Measurements from ENCODE around the gene TRAF7.
A peak's percentile ranks its signal among the peaks of the same experiment; 100 is the strongest.

The TRAF7 gene

GRCh38 chr16:2156849-2157224, 1.3 kb downstream of the TRAF7 start:
- TF ChIP-seq, protein P1, sequence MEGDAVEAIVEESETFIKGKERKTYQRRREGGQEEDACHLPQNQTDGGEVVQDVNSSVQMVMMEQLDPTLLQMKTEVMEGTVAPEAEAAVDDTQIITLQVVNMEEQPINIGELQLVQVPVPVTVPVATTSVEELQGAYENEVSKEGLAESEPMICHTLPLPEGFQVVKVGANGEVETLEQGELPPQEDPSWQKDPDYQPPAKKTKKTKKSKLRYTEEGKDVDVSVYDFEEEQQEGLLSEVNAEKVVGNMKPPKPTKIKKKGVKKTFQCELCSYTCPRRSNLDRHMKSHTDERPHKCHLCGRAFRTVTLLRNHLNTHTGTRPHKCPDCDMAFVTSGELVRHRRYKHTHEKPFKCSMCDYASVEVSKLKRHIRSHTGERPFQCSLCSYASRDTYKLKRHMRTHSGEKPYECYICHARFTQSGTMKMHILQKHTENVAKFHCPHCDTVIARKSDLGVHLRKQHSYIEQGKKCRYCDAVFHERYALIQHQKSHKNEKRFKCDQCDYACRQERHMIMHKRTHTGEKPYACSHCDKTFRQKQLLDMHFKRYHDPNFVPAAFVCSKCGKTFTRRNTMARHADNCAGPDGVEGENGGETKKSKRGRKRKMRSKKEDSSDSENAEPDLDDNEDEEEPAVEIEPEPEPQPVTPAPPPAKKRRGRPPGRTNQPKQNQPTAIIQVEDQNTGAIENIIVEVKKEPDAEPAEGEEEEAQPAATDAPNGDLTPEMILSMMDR (IDR thresholded peaks at IDR 0.05; ENCODE audit: control extremely low read depth, extremely low read depth, low read depth, missing control alignments), result no peak
- ChIA-PET POLR2A (no interaction called here), CTCF (no interaction called here)
- DNase-seq (ENCODE audit: extremely low spot score), result no peak

- TF ChIP-seq, protein P1 (IDR thresholded peaks at IDR 0.05; ENCODE audit: control extremely low read depth, extremely low read depth, low read depth, missing control alignments), result no peak
- POLR2A ChIA-PET, result interaction anchor here (0.5 to 1.1 kb wide), 2 partner anchors 193 to 307 kb away, joined by 3 to 9 read pairs; partner anchors contain the start of gene RPS2
- CTCF ChIA-PET, result no interaction called here
- no peak for DNase-seq (ENCODE audit: extremely low spot score)
Observed at GRCh38 chr16:2157480-2158261, 2.1 kb downstream of the TRAF7 start.

- TF ChIP-seq, protein P1 (IDR thresholded peaks at IDR 0.05; ENCODE audit: control extremely low read depth, extremely low read depth, low read depth, missing control alignments), result no peak
- ChIA-PET CTCF (no interaction called here), POLR2A (interaction anchor here (0.5 to 1.1 kb wide), 2 partner anchors 193 to 306 kb away, joined by 3 to 9 read pairs; partner anchors contain the start of gene RPS2)
- DNase-seq (ENCODE audit: extremely low spot score), result no peak
Observed at GRCh38 chr16:2158262-2158638, 2.7 kb downstream of the TRAF7 start.

DNA sequence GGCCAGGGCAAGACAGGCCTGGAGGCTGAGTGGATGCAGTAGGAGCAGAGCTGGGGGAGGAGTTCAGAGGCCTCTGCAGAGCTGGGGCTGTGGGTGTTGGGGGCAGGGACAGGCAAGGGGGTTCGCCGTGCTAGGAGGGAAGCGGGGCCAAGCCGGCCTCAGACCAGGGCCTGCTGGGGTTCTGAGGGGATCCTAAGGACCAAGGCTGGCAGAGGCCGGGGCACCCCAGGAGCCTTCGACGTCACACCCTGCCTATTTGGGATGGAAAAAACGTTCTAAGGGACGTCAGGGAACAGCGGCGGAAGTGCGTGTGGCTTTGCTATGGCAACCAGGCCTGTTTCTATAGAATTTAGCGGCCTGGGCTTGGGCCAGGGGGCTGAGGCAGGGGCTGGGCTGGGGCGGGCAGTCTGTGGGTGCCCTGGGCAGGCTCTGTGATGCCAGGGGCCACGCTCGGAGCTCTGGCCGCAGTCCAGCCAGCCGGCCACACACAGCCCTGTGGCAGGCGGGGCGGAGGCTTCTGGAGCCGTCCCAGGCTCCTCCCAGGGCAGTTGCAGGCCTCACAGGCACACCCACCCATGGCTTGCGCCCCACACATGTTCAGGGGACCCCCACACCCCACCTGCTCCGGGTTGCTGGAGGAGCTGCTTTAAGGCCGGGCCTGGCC, 3.7 kb downstream of the TRAF7 start:
- no peak for DNase-seq (ENCODE audit: extremely low spot score)
- TF ChIP-seq, protein P1 (IDR thresholded peaks at IDR 0.05; ENCODE audit: control extremely low read depth, extremely low read depth, low read depth, missing control alignments), result no peak
- CTCF ChIA-PET, result interaction anchor here (1.0 to 1.9 kb wide), 3 partner anchors 9 to 36 kb away, joined by 3 to 5 read pairs (median 4); no protein-coding TSS in a partner anchor
- POLR2A ChIA-PET, result no interaction called here

DNA sequence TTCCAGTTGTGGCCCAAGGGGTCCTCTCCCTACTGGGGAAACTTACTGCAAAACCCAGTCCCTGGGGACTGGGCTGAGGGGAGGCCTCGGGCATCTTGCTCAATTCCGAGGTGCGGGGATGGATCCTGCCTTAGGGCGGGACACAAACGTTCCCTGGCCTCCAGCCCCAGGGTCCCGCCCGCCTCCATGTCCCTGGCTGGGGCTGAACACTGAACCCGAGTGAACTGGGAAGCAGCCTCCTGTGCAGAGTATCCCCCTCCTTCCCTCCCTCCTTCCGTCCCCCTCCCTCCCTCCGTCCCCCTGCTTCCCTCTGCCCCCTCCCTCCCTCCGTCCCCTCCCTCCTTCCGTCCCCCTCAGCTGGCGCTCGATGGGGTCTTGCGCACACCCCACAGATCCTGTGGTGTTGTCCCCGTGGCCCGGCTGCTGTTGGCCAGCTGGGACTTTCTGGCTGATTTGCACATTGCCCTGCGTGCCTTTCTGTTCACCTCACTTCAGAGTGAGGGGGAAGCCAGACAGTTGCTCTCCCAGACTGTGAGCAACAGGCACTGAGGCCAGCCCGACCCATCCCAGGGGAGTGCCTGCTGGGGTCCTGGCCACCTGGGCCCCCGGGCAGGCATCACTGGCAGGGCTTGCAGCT, 5.5 kb downstream of the TRAF7 start:
- peak; percentile 42 for DNase-seq (ENCODE audit: extremely low spot score)
- CTCF ChIA-PET, result interaction anchor here (1.2 to 1.5 kb wide), 3 partner anchors 8 to 41 kb away, joined by 3 to 6 read pairs (median 4); no protein-coding TSS in a partner anchor
- POLR2A ChIA-PET, result interaction anchor here (0.6 to 1.1 kb wide), 2 partner anchors 146 to 196 kb away, joined by 4 read pairs; partner anchors contain the start of gene RPS2
- TF ChIP-seq, protein P1 (IDR thresholded peaks at IDR 0.05; ENCODE audit: control extremely low read depth, extremely low read depth, low read depth, missing control alignments), result no peak

DNA sequence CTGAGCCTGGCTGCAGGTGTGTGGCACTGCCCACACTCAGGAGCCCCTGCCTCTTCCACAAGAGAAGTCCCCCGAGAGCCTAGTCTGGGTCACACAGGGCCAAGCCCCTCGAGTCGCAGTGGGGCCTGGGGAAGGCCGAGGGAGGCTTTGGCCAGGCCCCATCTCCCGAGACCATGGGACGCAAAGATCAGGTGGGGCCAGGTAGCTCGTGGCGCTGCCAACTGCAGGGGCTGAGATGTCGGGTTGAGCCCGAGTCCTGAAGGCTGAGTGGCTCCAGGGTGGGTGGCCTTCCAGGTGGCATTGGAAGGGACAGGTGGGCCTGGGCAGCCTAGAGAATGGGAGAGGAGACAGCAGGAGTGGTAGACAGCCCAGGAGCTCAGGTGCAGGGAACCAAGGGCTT, 6.3 kb downstream of the TRAF7 start:
- ChIA-PET POLR2A (interaction anchor here (1.1 kb wide), 1 partner anchor 197 kb away, joined by 4 read pairs; the partner anchor contains the start of gene RPS2), CTCF (interaction anchor here (1.4 to 1.5 kb wide), 2 partner anchors 9 to 33 kb away, joined by 4 to 6 read pairs; no protein-coding TSS in a partner anchor)
- no peak for DNase-seq (ENCODE audit: extremely low spot score)
- TF ChIP-seq, protein P1 (IDR thresholded peaks at IDR 0.05; ENCODE audit: control extremely low read depth, extremely low read depth, low read depth, missing control alignments), result no peak

All from GM10248 (cell line).